ENCODE results near the gene ABHD14A.

The ABHD14A gene

DNA sequence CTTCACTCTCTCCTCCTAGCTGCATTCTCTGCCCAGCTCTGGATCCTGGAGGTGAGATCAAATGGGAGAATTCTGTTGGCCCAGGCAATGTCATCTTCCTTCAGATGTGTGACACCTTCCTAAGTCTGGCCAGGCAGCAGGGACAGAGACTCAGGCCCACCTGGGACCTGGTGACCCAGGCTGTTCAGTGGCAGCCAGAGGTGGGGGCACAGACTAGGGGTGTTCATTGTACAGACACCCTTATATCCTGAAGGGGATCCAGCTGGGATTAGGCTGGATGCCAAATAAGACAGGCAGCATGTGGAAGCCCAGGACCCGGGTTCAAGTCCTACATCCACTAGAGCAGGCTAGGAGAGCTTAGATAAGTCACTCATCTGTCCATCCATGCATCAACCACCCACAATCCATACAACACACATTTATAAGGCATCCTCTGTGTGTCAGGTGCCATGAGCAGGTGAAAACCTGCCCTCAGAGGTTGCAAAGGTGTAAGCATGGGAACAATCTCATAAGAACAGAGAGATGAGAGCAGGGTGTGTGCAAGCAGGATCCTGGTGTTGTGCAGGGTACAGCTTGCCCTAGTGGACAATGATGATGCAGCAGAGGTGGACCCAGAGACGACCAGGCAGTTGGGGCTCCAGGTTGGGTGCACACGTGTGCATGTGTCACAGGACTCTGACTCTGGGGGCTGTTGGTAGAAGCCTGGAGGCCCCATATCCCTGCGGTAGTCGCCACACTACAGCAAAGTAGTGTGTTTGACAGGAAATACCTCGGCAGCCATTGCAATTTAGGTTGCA lies 39.1 kb downstream of the ABHD14A start:
- no peak for TF ChIP-seq TAF1 (IDR thresholded peaks at IDR 0.05; ENCODE audit: low read depth)
- TF ChIP-seq, protein P1, sequence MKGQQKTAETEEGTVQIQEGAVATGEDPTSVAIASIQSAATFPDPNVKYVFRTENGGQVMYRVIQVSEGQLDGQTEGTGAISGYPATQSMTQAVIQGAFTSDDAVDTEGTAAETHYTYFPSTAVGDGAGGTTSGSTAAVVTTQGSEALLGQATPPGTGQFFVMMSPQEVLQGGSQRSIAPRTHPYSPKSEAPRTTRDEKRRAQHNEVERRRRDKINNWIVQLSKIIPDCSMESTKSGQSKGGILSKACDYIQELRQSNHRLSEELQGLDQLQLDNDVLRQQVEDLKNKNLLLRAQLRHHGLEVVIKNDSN (IDR thresholded peaks at IDR 0.05): no peak
- TF ChIP-seq, protein P2, sequence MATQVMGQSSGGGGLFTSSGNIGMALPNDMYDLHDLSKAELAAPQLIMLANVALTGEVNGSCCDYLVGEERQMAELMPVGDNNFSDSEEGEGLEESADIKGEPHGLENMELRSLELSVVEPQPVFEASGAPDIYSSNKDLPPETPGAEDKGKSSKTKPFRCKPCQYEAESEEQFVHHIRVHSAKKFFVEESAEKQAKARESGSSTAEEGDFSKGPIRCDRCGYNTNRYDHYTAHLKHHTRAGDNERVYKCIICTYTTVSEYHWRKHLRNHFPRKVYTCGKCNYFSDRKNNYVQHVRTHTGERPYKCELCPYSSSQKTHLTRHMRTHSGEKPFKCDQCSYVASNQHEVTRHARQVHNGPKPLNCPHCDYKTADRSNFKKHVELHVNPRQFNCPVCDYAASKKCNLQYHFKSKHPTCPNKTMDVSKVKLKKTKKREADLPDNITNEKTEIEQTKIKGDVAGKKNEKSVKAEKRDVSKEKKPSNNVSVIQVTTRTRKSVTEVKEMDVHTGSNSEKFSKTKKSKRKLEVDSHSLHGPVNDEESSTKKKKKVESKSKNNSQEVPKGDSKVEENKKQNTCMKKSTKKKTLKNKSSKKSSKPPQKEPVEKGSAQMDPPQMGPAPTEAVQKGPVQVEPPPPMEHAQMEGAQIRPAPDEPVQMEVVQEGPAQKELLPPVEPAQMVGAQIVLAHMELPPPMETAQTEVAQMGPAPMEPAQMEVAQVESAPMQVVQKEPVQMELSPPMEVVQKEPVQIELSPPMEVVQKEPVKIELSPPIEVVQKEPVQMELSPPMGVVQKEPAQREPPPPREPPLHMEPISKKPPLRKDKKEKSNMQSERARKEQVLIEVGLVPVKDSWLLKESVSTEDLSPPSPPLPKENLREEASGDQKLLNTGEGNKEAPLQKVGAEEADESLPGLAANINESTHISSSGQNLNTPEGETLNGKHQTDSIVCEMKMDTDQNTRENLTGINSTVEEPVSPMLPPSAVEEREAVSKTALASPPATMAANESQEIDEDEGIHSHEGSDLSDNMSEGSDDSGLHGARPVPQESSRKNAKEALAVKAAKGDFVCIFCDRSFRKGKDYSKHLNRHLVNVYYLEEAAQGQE (IDR thresholded peaks at IDR 0.05; ENCODE audit: low read depth): no peak
- TF ChIP-seq TEAD4 (IDR thresholded peaks at IDR 0.05): no peak
- no peak for TF ChIP-seq CREB1 (IDR thresholded peaks at IDR 0.05; ENCODE audit: low read depth)
- no peak for TF ChIP-seq CEBPB (IDR thresholded peaks at IDR 0.05)
- no peak for TF ChIP-seq EGR1 (IDR thresholded peaks at IDR 0.05)
- no peak for TF ChIP-seq ZBTB7A (IDR thresholded peaks at IDR 0.05; ENCODE audit: low read depth)
- TF ChIP-seq FOXM1 (IDR thresholded peaks at IDR 0.05; ENCODE audit: borderline replicate concordance, low read depth): no peak
- TF ChIP-seq NFIC (IDR thresholded peaks at IDR 0.05): no peak
- TF ChIP-seq RAD21 (IDR thresholded peaks at IDR 0.05; ENCODE audit: low read depth): no peak
- TF ChIP-seq, protein P3, sequence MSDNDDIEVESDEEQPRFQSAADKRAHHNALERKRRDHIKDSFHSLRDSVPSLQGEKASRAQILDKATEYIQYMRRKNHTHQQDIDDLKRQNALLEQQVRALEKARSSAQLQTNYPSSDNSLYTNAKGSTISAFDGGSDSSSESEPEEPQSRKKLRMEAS (IDR thresholded peaks at IDR 0.05): no peak
- no peak for TF ChIP-seq TCF12 (IDR thresholded peaks at IDR 0.05; ENCODE audit: low read depth)

DNA sequence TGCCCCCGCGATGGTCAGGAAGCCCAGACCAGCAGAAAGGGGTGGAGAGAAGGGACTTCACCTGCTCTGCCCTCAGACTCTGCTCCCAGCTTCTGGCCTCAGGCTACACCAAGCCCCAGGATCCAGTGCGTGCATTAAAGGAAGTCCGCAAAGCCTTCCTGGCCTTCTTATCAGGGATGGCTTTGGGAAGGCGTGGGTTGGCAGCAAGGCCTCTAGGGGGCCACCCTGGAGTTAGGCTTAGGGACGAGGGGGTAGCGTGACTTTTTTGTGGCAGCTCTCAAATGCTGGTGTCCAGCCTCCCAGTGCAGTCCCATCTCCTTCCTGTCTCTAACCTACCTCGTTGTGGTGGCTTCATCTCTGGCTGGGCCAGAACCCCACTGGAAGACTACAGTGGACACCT lies 39.7 kb downstream of the ABHD14A start:
- TF ChIP-seq RAD21 (IDR thresholded peaks at IDR 0.05; ENCODE audit: low read depth) (peak; percentile 33; the same call in 1 of the 2 replicates), TEAD4 (IDR thresholded peaks at IDR 0.05) (no peak), CREB1 (IDR thresholded peaks at IDR 0.05; ENCODE audit: low read depth) (no peak)

DNA sequence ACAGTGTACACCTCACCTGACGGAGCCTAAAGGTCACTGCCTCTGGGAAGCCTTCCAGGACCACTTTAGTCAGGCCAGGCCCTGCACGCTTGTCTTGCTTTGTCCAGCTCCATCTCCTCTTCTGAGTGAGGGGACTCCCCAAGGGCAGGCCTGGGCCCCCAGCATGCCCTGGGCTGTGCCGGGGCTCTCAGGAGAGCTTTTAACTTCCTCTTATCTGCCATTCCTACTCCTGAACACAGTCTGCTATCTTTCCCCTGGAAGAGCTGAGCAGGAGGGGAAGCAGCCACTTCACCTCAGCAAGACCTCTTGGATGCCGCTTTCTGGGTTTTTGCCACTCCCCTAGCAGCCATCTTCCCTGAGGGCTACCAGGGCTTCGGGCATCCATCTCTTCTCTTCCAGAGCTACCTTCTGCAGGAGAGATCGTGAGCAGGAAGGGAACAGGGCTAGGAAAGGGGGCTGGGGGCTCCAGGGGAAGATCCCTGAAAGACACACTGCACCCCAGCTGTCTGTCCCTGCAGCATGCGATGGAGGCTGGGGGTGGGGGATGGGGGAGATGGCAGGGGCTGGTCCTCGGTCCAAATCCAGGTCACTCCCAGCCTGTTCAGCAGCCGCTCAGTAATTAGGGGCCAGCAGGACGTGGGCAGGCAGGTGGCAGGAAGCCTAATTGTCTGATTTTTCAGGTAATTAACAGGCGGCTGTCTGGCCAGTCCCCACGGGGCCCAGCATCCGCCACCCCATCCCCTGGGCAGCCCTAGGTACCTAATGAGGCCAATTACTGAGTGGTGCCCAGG lies 40.8 kb downstream of the ABHD14A start:
- TF ChIP-seq CEBPB (IDR thresholded peaks at IDR 0.05): no peak
- no peak for TF ChIP-seq EGR1 (IDR thresholded peaks at IDR 0.05)
- TF ChIP-seq, protein P1 (IDR thresholded peaks at IDR 0.05): no peak

DNA sequence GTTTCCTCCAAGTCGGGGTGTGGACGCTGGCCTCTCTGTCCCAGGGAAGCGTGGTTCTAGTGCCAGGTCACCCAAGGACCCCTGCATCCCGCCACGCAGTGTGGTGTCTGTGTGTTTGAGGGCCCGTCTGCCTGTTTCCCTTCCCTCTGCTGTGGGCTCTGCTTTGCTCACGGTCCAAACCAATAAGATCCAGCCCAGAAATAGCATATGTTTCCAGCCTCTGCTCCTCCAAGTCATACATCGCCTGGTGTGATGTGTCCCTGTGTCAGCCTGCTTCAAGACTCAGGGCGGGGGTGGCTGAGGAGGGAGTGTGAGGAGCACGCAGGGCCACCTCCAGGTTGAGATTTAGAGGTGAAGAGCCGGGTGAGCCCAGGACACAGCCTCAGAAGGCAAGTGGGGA lies 42.7 kb downstream of the ABHD14A start:
- no peak for TF ChIP-seq EGR1 (IDR thresholded peaks at IDR 0.05)
- no peak for TF ChIP-seq FOXM1 (IDR thresholded peaks at IDR 0.05; ENCODE audit: borderline replicate concordance, low read depth)
- TF ChIP-seq CREB1 (IDR thresholded peaks at IDR 0.05; ENCODE audit: low read depth): no peak
- no peak for TF ChIP-seq TCF12 (IDR thresholded peaks at IDR 0.05; ENCODE audit: low read depth)
- no peak for TF ChIP-seq RAD21 (IDR thresholded peaks at IDR 0.05; ENCODE audit: low read depth)
- TF ChIP-seq, protein P1 (IDR thresholded peaks at IDR 0.05): no peak
- no peak for TF ChIP-seq EP300 (IDR thresholded peaks at IDR 0.05; ENCODE audit: borderline replicate concordance)
- TF ChIP-seq NFIC (IDR thresholded peaks at IDR 0.05): no peak
- no peak for TF ChIP-seq TEAD4 (IDR thresholded peaks at IDR 0.05)
- TF ChIP-seq ZBTB7A (IDR thresholded peaks at IDR 0.05; ENCODE audit: low read depth): no peak
- TF ChIP-seq, protein P2 (IDR thresholded peaks at IDR 0.05; ENCODE audit: low read depth): no peak
- TF ChIP-seq YY1 (IDR thresholded peaks at IDR 0.05; ENCODE audit: low read depth): no peak
- TF ChIP-seq, protein P3 (IDR thresholded peaks at IDR 0.05): no peak

DNA sequence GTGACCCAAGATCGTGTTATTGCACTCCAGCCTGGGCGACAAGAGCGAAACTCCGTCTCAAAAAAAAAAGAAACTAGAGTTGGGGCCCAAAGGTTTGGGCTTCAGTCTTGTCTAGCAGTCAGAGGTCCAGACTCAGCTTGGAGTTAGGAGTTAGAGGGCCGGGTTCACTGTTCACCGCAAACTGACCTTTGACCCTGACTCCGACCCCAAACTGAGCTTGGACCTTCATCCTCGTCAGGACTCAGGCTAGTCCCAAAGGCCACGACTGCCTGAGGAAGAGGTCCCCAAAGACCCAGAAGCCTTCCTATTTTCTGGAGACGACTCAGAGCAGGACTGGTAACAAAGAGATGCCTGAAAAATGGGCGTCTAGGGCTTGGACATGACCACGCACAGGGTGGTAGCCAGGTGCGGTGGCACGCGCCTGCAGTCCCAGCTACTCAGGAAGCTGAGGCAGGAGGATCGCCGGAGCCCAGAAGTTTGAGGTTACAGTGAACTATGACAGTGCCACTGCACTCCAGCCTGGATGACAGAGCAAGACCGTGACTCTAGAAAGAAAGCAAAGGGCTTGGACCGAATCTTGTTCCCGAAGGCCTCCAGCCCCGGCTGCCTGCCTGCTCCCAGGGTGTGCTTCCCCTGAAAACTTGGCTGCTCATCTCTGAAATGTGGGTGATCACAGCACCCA lies 43.6 kb downstream of the ABHD14A start:
- TF ChIP-seq, protein P2 (IDR thresholded peaks at IDR 0.05; ENCODE audit: low read depth): no peak
- TF ChIP-seq NFIC (IDR thresholded peaks at IDR 0.05) (no peak), TEAD4 (IDR thresholded peaks at IDR 0.05) (no peak), CEBPB (IDR thresholded peaks at IDR 0.05) (no peak), CREB1 (IDR thresholded peaks at IDR 0.05; ENCODE audit: low read depth) (no peak), EP300 (IDR thresholded peaks at IDR 0.05; ENCODE audit: borderline replicate concordance) (no peak), YY1 (IDR thresholded peaks at IDR 0.05; ENCODE audit: low read depth) (no peak), EGR1 (IDR thresholded peaks at IDR 0.05) (no peak), TAF1 (IDR thresholded peaks at IDR 0.05; ENCODE audit: low read depth) (no peak), ZBTB7A (IDR thresholded peaks at IDR 0.05; ENCODE audit: low read depth) (no peak), TCF12 (IDR thresholded peaks at IDR 0.05; ENCODE audit: low read depth) (no peak), RAD21 (IDR thresholded peaks at IDR 0.05; ENCODE audit: low read depth) (no peak), FOXM1 (IDR thresholded peaks at IDR 0.05; ENCODE audit: borderline replicate concordance, low read depth) (no peak)
- TF ChIP-seq, protein P3 (IDR thresholded peaks at IDR 0.05): no peak
- TF ChIP-seq, protein P1 (IDR thresholded peaks at IDR 0.05): no peak
